ENCODE data around the gene GABARAP. TPM values are rescaled to one million over a fixed set of nuclear protein-coding genes. Genes with fewer than 3 reads are reported as not detected.
A peak's percentile ranks its signal among the peaks of the same experiment; 100 is the strongest.

Gene GABARAP
- total and polyA plus RNA-seq, 2 of the 13 experiments (the other 11 are each of a cell fraction or from before 2014, with no cell fraction given), result 161 to 310 TPM

GRCh38 chr17:7234083-7234951, 7.9 kb downstream of the GABARAP start, which contains the start of gene DVL2 (continued):
- TF ChIP-seq, protein P1, sequence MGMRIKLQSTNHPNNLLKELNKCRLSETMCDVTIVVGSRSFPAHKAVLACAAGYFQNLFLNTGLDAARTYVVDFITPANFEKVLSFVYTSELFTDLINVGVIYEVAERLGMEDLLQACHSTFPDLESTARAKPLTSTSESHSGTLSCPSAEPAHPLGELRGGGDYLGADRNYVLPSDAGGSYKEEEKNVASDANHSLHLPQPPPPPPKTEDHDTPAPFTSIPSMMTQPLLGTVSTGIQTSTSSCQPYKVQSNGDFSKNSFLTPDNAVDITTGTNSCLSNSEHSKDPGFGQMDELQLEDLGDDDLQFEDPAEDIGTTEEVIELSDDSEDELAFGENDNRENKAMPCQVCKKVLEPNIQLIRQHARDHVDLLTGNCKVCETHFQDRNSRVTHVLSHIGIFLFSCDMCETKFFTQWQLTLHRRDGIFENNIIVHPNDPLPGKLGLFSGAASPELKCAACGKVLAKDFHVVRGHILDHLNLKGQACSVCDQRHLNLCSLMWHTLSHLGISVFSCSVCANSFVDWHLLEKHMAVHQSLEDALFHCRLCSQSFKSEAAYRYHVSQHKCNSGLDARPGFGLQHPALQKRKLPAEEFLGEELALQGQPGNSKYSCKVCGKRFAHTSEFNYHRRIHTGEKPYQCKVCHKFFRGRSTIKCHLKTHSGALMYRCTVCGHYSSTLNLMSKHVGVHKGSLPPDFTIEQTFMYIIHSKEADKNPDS (CRISPR knock-in tag; IDR thresholded peaks at IDR 0.05), result no peak
- peak; percentile 40; the same call in 1 of the 2 replicates for TF ChIP-seq ZNF629 (CRISPR knock-in tag; conservative IDR thresholded peaks at IDR 0.05)
- no peak; the same call in 1 of the 2 replicates for TF ChIP-seq NFKBIZ (CRISPR knock-in tag; IDR thresholded peaks at IDR 0.05)
- TF ChIP-seq ZNF260 (CRISPR knock-in tag; IDR thresholded peaks at IDR 0.05; ENCODE audit: borderline replicate concordance, low read depth), result no peak
- peak; percentile 83 for TF ChIP-seq GABPB1 (CRISPR knock-in tag; IDR thresholded peaks at IDR 0.05)
- no peak for TF ChIP-seq REXO4 (CRISPR knock-in tag; IDR thresholded peaks at IDR 0.05; ENCODE audit: borderline replicate concordance)
- 0 out of 2 replicates have a peak, but pooled peaks have one; percentile 60 for TF ChIP-seq ZNF232 (CRISPR knock-in tag; IDR thresholded peaks at IDR 0.05; ENCODE audit: borderline replicate concordance)
- TF ChIP-seq NAIF1 (CRISPR knock-in tag; IDR thresholded peaks at IDR 0.05; ENCODE audit: borderline replicate concordance), result peak; percentile 89
- no peak for TF ChIP-seq NCOA5 (CRISPR knock-in tag; IDR thresholded peaks at IDR 0.05)
- TF ChIP-seq, protein P2, sequence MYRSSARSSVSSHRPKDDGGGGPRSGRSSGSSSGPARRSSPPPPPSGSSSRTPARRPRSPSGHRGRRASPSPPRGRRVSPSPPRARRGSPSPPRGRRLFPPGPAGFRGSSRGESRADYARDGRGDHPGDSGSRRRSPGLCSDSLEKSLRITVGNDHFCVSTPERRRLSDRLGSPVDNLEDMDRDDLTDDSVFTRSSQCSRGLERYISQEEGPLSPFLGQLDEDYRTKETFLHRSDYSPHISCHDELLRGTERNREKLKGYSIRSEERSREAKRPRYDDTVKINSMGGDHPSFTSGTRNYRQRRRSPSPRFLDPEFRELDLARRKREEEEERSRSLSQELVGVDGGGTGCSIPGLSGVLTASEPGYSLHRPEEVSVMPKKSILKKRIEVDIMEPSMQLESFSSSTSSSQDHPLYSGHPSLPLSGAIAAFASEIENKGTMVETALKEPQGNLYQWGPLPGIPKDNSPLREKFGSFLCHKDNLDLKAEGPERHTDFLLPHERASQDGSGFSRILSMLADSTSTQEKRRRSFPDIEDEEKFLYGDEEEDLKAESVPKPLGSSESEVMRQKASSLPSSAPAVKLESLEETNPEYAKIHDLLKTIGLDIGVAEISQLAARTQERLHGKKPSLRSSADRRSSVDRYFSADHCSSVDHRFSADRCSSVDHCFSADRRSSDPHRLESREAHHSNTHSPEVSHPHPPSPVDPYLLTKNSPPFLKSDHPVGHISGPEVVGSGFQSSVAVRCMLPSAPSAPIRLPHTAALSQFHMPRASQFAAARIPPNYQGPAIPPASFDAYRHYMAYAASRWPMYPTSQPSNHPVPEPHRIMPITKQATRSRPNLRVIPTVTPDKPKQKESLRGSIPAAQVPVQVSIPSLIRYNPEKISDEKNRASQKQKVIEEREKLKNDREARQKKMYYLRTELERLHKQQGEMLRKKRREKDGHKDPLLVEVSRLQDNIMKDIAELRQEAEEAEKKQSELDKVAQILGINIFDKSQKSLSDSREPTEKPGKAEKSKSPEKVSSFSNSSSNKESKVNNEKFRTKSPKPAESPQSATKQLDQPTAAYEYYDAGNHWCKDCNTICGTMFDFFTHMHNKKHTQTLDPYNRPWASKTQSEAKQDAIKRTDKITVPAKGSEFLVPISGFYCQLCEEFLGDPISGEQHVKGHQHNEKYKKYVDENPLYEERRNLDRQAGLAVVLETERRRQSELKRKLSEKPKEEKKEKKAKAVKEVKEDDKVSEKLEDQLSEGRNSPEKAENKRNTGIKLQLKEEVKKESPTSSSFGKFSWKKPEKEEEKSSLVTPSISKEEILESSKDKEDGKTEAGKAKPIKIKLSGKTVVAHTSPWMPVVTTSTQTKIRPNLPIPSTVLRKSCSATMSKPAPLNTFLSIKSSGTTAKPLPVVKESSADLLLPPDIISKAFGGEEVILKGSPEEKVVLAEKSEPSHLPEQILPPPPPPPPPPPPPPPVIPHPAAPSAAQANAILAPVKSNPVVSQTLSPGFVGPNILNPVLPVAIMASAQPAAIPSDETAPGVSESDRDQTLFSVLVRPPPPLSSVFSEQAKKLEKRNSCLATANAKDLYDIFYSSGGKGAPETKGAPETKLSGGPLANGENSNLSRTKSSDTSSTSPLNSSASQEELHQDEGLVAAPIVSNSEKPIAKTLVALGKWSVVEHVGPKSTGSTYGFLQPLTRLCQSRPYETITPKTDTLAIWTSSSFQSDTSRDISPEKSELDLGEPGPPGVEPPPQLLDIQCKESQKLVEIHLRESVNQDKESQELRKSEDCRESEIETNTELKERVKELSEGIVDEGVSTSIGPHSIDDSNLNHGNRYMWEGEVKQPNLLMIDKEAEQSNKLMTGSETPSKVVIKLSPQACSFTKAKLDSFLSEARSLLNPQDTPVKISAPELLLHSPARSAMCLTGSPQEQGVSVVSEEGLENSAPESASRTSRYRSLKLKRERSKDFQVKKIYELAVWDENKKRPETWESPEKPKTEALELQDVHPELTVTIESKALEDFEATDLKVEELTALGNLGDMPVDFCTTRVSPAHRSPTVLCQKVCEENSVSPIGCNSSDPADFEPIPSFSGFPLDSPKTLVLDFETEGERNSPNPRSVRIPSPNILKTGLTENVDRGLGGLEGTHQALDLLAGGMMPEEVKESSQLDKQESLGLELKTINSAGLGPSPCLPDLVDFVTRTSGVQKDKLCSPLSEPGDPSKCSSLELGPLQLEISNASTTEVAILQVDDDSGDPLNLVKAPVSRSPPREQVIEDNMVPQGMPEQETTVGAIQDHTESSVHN (CRISPR knock-in tag; IDR thresholded peaks at IDR 0.05), result peak; percentile 100
- TF ChIP-seq ZNF510 (CRISPR knock-in tag; IDR thresholded peaks at IDR 0.05; ENCODE audit: low read depth), result peak; percentile 52; the same call in 1 of the 2 replicates
- TF ChIP-seq ZNF687 (CRISPR knock-in tag; IDR thresholded peaks at IDR 0.05), result peak; percentile 95
- TF ChIP-seq ZNF121 (CRISPR knock-in tag; IDR thresholded peaks at IDR 0.05), result no peak; the same call in 1 of the 2 replicates
- peak; percentile 79 for TF ChIP-seq ZNF777 (CRISPR knock-in tag; IDR thresholded peaks at IDR 0.05)
